DOHH2 (cell line): Measurements from ENCODE around the gene PON3.

Experiments used
- CTCF ChIP-seq: fragments of 200-600 bp; sonication (generic); IDR thresholded peaks from one replicate; pipeline ENCODE4 v1.5.1; 2014; ENCODE audit warnings: antibody characterized with exemption, mild to moderate bottlenecking, low read depth, low read length; ENCODE audit not compliant: poor library complexity, severe bottlenecking
- EZH2phosphoT487 ChIP-seq: fragments of 200-600 bp; sonication (generic); IDR thresholded peaks from 2 replicates; pipeline ENCODE4 v1.6.1; 2017; ENCODE audit warnings: borderline replicate concordance, mild to moderate bottlenecking, antibody characterized with exemption, low read length, moderate library complexity, mixed read lengths

GRCh38 chr7:95389516-95389915 is 6.7 kb downstream of the PON3 start:
- no peak for TF ChIP-seq CTCF
- no peak for TF ChIP-seq EZH2phosphoT487
